Mesendoderm (in vitro differentiated cells): Measurements from ENCODE around the gene GPR171.

Experiments used
- DNase-seq: peaks from one replicate; pipeline ENCODE4 v3.0.0; 2013
- H2AK5ac ChIP-seq: 2 replicates; pipeline ENCODE4 v1.6.1; 2013; ENCODE audit warnings: low read length, inconsistent platforms
- H2BK120ac ChIP-seq: 2 replicates; pipeline ENCODE4 v1.6.1; 2013; ENCODE audit warnings: low read depth, mild to moderate bottlenecking, low read length, moderate library complexity, mixed read lengths
- H2BK15ac ChIP-seq: replicated peaks from 2 replicates; pipeline ENCODE4 v1.6.1; 2013; ENCODE audit warnings: low read depth, mild to moderate bottlenecking, moderate library complexity
- H2BK5ac ChIP-seq: 2 replicates; pipeline ENCODE4 v1.6.1; 2013; ENCODE audit warnings: low read length, inconsistent platforms
- H3K18ac ChIP-seq: 2 replicates; pipeline ENCODE4 v1.6.1; 2013; ENCODE audit warnings: mild to moderate bottlenecking, low read length, mixed read lengths
- H3K23ac ChIP-seq: one replicate; pipeline ENCODE4 v1.6.1; 2013; ENCODE audit warnings: low read length
- H3K27ac ChIP-seq: 2 replicates; pipeline ENCODE4 v1.5.1; 2013; ENCODE audit warnings: low read depth, mild to moderate bottlenecking, inconsistent platforms, low read length, moderate library complexity
- H3K27me3 ChIP-seq: 2 replicates; pipeline ENCODE4 v1.6.1; 2013; ENCODE audit warnings: low read length, control low read depth, mild to moderate bottlenecking, inconsistent platforms; ENCODE audit not compliant: insufficient read depth, poor library complexity
- H3K36me3 ChIP-seq: 2 replicates; pipeline ENCODE4 v1.6.1; 2013; ENCODE audit warnings: low read length, inconsistent platforms; ENCODE audit not compliant: control insufficient read depth, insufficient read depth
- H3K4ac ChIP-seq: one replicate; pipeline ENCODE4 v1.6.1; 2013; ENCODE audit warnings: low read depth, mild to moderate bottlenecking, low read length, moderate library complexity
- H3K4me1 ChIP-seq: 2 replicates; pipeline ENCODE4 v1.6.1; 2013; ENCODE audit warnings: low read depth, low read length, inconsistent platforms; ENCODE audit not compliant: control insufficient read depth
- H3K4me2 ChIP-seq: 2 replicates; pipeline ENCODE4 v1.6.1; 2013; ENCODE audit warnings: low read length
- H3K4me3 ChIP-seq: 2 replicates; pipeline ENCODE4 v1.5.1; 2013; ENCODE audit warnings: mild to moderate bottlenecking, low read length
- H3K56ac ChIP-seq: one replicate; pipeline ENCODE4 v1.6.1; 2013; ENCODE audit warnings: low read length
- H3K79me1 ChIP-seq: 2 replicates; pipeline ENCODE4 v1.6.1; 2013; ENCODE audit warnings: low read length, inconsistent platforms
- H3K79me2 ChIP-seq: 2 replicates; pipeline ENCODE4 v1.6.1; 2013; ENCODE audit warnings: mild to moderate bottlenecking, low read length; ENCODE audit not compliant: control insufficient read depth, insufficient read depth
- H3K9ac ChIP-seq: 2 replicates; pipeline ENCODE4 v1.6.1; 2013; ENCODE audit warnings: low read length, inconsistent platforms
- H4K5ac ChIP-seq: one replicate; pipeline ENCODE4 v1.6.1; 2013; ENCODE audit warnings: low read length
- H4K8ac ChIP-seq: one replicate; pipeline ENCODE4 v1.6.1; 2013; ENCODE audit warnings: low read depth, mild to moderate bottlenecking, control low read depth, low read length, moderate library complexity
- WGBS: extraction: QIAGEN DNeasy Blood & Tissue Kit; methylation state at CpG from one replicate; pipeline ENCODE4 v1.1.7; 2013; ENCODE audit warnings: low lambda C conversion rate, missing lambda C conversion rate; ENCODE audit not compliant: insufficient coverage; ENCODE audit errors: extremely low coverage; 5-methylcytosine and 5-hydroxymethylcytosine counted together

GPR171 gene

GRCh38 chr3:151210676-151211381, 7.8 kb upstream of the GPR171 start:
- Histone ChIP-seq H3K36me3 (no peaks in the 10 kb centered on the region), H3K56ac (no peak overlapping the region), H3K4ac (no peak overlapping the region), H3K9ac (no peak overlapping the region), H3K4me2 (no peak overlapping the region), H3K27me3 (no peaks in the 10 kb centered on the region), H4K8ac (no peak overlapping the region), H2BK15ac (no peak overlapping the region), H3K18ac (no peak overlapping the region), H3K27ac (no peak overlapping the region), H3K79me1 (no peaks in the 10 kb centered on the region), H2BK5ac (no peak overlapping the region), H2AK5ac (no peak overlapping the region), H3K4me3 (no peak overlapping the region), H3K23ac (no peak overlapping the region), H3K4me1 (no peaks in the 10 kb centered on the region), H3K79me2 (no peaks in the 10 kb centered on the region), H4K5ac (no peak overlapping the region), H2BK120ac (no peak overlapping the region)
- WGBS: no CpG with 5 or more reads among the region's 4 CpGs
- peak; percentile 29 for DNase-seq

DNA sequence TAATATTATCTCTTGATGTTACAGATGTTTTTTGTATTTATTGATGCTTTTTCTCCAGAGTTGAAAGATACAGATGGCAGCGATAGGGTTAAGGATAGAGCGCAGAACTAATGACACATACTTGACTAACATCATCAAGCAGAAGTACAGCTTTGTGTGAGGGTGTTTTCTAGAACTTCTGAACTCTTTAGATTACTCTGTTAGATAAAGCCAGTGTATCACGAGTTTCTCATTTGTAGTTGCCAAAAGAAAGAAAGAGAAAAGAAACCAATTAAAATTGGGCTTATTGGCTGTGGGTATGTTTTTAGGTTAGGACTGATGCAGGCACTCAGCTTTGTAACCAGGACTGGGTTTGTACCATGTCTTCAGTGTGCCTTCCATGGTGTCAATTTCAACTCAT, 6.6 kb upstream of the GPR171 start:
- no CpG with 5 or more reads among the region's 3 CpGs for WGBS

GRCh38 chr3:151206201-151206600, 3.2 kb upstream of the GPR171 start:
- Histone ChIP-seq H3K4me3 (no peak overlapping the region), H2BK120ac (no peak overlapping the region), H3K27ac (no peak overlapping the region), H3K79me2 (no peaks in the 10 kb centered on the region), H2BK15ac (no peak overlapping the region), H3K79me1 (no peaks in the 10 kb centered on the region), H2BK5ac (no peak overlapping the region), H3K4me1 (no peaks in the 10 kb centered on the region), H4K8ac (no peak overlapping the region), H2AK5ac (no peak overlapping the region), H3K4me2 (no peak overlapping the region), H3K18ac (no peak overlapping the region), H3K4ac (no peak overlapping the region), H3K27me3 (no peaks in the 10 kb centered on the region), H3K23ac (no peak overlapping the region), H4K5ac (no peak overlapping the region), H3K9ac (no peak overlapping the region), H3K36me3 (no peaks in the 10 kb centered on the region), H3K56ac (no peak overlapping the region)
- no peak for DNase-seq
- no CpG with 5 or more reads among the region's 3 CpGs for WGBS

More for the DNA sequence above, 6.6 kb upstream of the GPR171 start:
- Histone ChIP-seq H3K9ac (no peak overlapping the region), H2BK5ac (no peak overlapping the region), H4K8ac (no peak overlapping the region), H3K18ac (no peak overlapping the region), H3K4ac (no peak overlapping the region), H3K23ac (no peak overlapping the region), H2BK15ac (no peak overlapping the region), H3K27me3 (no peaks in the 10 kb centered on the region), H3K4me3 (no peak overlapping the region), H3K79me1 (no peaks in the 10 kb centered on the region), H3K27ac (no peak overlapping the region), H2BK120ac (no peak overlapping the region), H2AK5ac (no peak overlapping the region), H3K36me3 (no peaks in the 10 kb centered on the region), H3K4me1 (no peaks in the 10 kb centered on the region), H3K79me2 (no peaks in the 10 kb centered on the region), H4K5ac (no peak overlapping the region), H3K4me2 (no peak overlapping the region), H3K56ac (no peak overlapping the region)
- no peak for DNase-seq

- Histone ChIP-seq H3K9ac (no peak overlapping the region), H3K27me3 (no peaks in the 10 kb centered on the region), H4K8ac (no peak overlapping the region), H3K27ac (no peak overlapping the region), H3K4ac (no peak overlapping the region), H3K79me2 (no peaks in the 10 kb centered on the region), H2BK15ac (no peak overlapping the region), H3K4me1 (no peaks in the 10 kb centered on the region), H3K36me3 (no peaks in the 10 kb centered on the region), H3K4me2 (no peak overlapping the region), H2BK5ac (no peak overlapping the region), H3K56ac (no peak overlapping the region), H2AK5ac (no peak overlapping the region), H3K4me3 (no peak overlapping the region), H3K79me1 (no peaks in the 10 kb centered on the region), H4K5ac (no peak overlapping the region), H3K23ac (no peak overlapping the region), H3K18ac (no peak overlapping the region), H2BK120ac (no peak overlapping the region)
- no CpG with 5 or more reads among the region's 6 CpGs for WGBS
- DNase-seq: no peak
Measured at GRCh38 chr3:151205482-151205881, 2.5 kb upstream of the GPR171 start.

- Histone ChIP-seq H3K27ac (no peak overlapping the region), H3K79me2 (no peaks in the 10 kb centered on the region), H4K5ac (no peak overlapping the region), H3K4me3 (no peak overlapping the region), H3K27me3 (no peaks in the 10 kb centered on the region), H4K8ac (no peak overlapping the region), H3K79me1 (no peaks in the 10 kb centered on the region), H2AK5ac (no peak overlapping the region), H3K4ac (no peak overlapping the region), H2BK5ac (no peak overlapping the region), H3K56ac (no peak overlapping the region), H2BK120ac (no peak overlapping the region), H3K23ac (no peak overlapping the region), H3K9ac (no peak overlapping the region), H3K18ac (no peak overlapping the region), H2BK15ac (no peak overlapping the region), H3K4me2 (no peak overlapping the region), H3K4me1 (no peaks in the 10 kb centered on the region), H3K36me3 (no peaks in the 10 kb centered on the region)
- no peak for DNase-seq
- no CpG with 5 or more reads among the region's 3 CpGs for WGBS
Measured at GRCh38 chr3:151204530-151205402, 1.8 kb upstream of the GPR171 start.
